Left lobe of liver (tissue), 2 donors: ENCODE data around the gene FGD6. TPM values are rescaled to one million over a fixed set of nuclear protein-coding genes. Genes with fewer than 3 reads are reported as not detected.
"Not testable (repeated sequence)": the region's sequence is repeated elsewhere in the genome, so short reads cannot be mapped to it uniquely, and the experiment has no call there.

ENCODE experiments used
- ATAC-seq: fragments of 200-7000 bp; cut with Tn5 transposase; one replicate; pipeline ENCODE4 v1.9.1; 2020; ENCODE audit warnings: mild to moderate bottlenecking, moderate library complexity
- DNase-seq: peaks from one replicate; pipeline ENCODE4 v3.0.0-alpha.2; 2020; ENCODE audit warnings: low spot score
- total RNA-seq: library from RNA; stranded (reverse); gene quantifications from one replicate; pipeline ENCODE4 v1.2.1, GENCODE V29; 2021
- donor health status: DM: no; HTN: no; CAD: no; lungs with moderate emphysema.
- donor health status: DM: no; HTN: yes; CAD: no.

FGD6 gene
- total RNA-seq, 1 donor from 2014 or later = 4.7 TPM

GRCh38 chr12:95235621-95236020, 18.4 kb upstream of the FGD6 start:
- ATAC-seq, DNase-seq: not testable (repeated sequence)

GRCh38 chr12:95234187-95234586, 16.9 kb upstream of the FGD6 start:
- DNase-seq, ATAC-seq: not testable (repeated sequence)

GRCh38 chr12:95231190-95231589, 13.9 kb upstream of the FGD6 start:
- DNase-seq (no peak), ATAC-seq (no peak)

GRCh38 chr12:95230313-95230712, 13.0 kb upstream of the FGD6 start:
- no peak for DNase-seq

GRCh38 chr12:95229636-95230035, 12.4 kb upstream of the FGD6 start:
- no peak for DNase-seq
- no peak for ATAC-seq

More at GRCh38 chr12:95230313-95230712, 13.0 kb upstream of the FGD6 start:
- peak; percentile 56 for ATAC-seq

DNA sequence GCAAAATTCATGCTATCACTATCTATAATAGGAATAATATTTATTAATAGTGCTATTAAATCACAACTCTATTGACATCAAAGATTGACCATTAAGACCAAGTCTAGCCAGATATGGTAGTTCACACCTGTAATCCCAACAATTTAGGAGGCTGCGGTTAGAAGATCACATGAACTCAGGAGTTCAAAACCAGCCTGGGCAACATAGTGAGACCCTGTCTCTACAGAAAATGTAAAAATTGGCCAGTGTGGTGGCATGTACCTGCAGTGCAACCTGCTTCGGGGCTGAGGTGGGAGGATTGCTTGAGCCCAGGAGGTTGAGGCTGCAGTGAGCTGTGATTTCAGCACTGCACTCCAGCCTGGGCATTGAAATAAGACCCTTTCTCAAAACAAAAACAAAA, 11.3 kb upstream of the FGD6 start:
- ATAC-seq (no peak), DNase-seq (no peak)

DNA sequence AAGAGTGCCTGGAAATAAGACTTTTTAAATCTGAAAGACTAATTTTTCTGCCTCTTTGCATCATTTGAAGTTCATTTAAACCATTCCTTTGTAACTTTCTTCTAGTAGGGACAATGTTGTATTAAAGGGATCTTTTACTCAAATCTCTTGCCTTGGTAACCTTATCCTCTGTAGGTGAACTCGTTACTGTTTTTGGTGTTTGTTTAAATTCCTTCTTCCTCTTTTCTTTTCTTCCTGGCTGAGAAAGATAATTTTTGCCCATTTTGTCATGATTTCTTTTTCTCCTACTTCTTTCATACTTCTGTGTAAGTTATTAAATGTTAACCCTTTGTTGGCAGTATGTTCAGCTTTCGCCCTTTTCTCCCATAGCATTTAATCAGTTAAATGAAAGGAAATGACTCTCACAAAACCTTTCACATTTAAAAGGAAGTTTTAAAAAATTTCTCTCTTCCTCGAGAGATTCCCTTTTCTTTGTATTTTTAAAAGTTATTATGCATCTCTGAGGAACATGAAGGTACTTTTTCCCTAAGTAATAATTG, 10.6 kb upstream of the FGD6 start:
- DNase-seq = no peak
- ATAC-seq = no peak

- ATAC-seq (no peak), DNase-seq (no peak)
Measured at GRCh38 chr12:95225645-95226212, 8.5 kb upstream of the FGD6 start.

- ATAC-seq (no peak), DNase-seq (no peak)
Measured at GRCh38 chr12:95224202-95225170, 7.2 kb upstream of the FGD6 start.

DNA sequence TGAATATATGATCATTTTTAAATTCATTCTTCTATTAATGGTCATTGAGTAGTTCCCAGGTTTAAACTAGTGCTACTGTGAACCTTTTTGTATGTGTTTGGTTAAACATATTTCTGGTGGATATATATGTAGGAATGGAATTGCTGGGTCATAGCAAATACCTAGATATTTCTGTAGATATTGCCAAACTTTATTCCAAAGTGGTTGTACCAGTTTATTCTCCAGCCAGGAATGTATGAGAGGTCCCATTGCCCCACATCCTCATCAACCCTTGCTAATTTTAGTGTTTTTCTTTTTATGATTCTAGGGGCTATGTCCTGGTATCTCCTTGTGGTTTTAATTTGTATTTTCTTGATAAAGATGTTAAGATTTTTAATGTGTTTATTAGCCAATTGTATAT, 3.5 kb upstream of the FGD6 start:
- DNase-seq (no peak), ATAC-seq (no peak)

- DNase-seq (no peak), ATAC-seq (no peak)
Measured at GRCh38 chr12:95220190-95220589, 2.9 kb upstream of the FGD6 start.

- no peak for DNase-seq
- ATAC-seq = no peak
Measured at GRCh38 chr12:95218150-95219133, 1.2 kb upstream of the FGD6 start.

DNA sequence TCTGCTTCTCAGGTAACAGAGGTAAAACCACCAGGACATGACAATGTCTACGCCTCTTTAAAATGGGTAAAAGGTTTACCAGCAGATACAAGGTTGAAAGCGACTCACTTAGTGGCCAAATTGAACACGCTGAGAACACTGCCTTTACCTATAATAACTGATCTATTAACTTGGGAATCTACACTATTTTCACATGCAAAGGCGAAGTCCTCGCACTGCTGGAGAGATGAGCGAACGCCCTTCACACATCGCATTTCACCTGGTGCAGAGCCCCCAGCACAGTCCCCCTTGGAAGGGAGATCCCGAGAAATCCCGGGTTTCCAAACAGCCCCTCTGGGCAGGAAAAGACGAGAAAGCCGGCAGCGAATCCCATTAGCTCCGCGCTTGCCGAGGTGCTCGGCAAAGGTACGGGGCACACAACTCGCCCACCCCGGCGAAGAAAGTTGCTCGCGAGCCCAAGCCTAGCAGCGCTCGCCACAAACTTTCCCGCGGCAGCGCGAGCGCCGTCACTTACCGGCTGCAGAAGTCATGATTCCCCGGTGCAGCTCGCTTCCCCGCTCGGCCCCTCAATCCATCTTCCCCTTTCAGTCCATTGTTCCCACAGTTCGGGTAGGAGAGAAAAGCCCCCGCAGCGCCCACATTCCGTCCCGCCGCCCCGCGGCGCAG, 423 bp downstream of the FGD6 start:
- ATAC-seq (peak; percentile 24), DNase-seq (peak; percentile 52)

- ATAC-seq (no peak), DNase-seq (no peak)
Measured at GRCh38 chr12:95215949-95216348, 1.3 kb downstream of the FGD6 start.

DNA sequence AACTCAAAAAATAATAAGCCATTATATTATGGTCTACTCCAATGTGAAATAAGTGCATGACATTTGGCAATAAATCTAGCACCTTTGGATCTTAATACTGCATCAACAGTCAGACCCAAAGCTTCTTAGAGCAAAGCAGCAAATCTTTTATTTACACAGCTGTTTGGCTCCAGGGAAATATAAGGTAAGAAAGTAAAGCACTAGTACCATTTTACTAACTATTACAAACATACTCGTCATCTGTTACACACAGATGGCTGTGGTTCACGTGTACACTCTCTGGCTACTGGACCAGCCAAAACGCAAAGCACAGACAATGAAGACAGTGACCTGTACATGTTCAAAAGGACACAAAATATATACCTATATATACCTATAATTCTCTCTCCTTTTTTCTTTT, 2.8 kb downstream of the FGD6 start:
- DNase-seq (no peak), ATAC-seq (no peak)

GRCh38 chr12:95213928-95214327, 3.3 kb downstream of the FGD6 start:
- DNase-seq (no peak), ATAC-seq (no peak)

GRCh38 chr12:95213119-95213518, 4.1 kb downstream of the FGD6 start:
- ATAC-seq (no peak), DNase-seq (no peak)

- no peak for ATAC-seq
- DNase-seq = no peak
Measured at GRCh38 chr12:95212586-95212985, 4.7 kb downstream of the FGD6 start.

DNA sequence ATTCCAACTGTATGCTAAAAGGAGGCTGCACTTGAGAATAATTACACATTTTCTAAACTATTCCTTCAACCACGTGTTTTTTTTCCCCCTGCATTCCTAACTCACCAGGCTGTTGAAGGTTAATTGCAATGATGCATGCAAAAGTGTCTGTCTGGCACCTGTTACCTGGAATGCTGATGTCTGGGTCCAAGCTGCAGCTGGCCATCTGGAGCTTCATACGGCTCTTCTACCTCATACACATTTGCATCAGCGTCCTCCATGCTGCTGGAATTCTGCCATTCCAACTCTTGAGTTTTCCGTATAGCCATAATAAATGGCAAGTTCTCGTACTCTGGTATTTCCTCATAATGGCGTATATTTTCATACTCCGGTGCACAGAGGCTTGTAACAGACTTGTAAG, 8.6 kb downstream of the FGD6 start:
- no peak for ATAC-seq

DNA sequence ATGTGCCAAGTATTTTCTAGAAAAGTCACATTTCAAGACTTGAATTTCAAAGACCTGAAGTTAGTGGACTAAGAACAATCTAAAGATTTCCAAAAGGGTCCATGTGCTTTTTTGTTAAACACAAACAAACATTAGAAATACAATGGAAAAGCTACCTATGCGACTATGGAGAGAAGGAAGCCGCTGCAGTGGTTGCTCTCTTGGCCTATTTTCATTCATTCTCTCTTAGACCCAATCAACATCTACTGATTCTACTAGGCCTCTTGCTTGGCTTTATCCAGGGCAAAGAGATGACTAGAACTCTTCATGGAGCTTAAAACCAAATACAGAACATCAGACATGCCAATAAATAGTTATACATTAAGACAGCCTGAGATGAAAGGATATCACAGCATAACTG, 9.9 kb downstream of the FGD6 start:
- ATAC-seq (no peak), DNase-seq (no peak)

More for the DNA sequence above, 8.6 kb downstream of the FGD6 start:
- no peak for DNase-seq
